Measurements from ENCODE around the gene SLC16A5.
"Not testable (repeated sequence)": the region's sequence is repeated elsewhere in the genome, so short reads cannot be mapped to it uniquely, and the experiment has no call there.

SLC16A5 gene

DNA sequence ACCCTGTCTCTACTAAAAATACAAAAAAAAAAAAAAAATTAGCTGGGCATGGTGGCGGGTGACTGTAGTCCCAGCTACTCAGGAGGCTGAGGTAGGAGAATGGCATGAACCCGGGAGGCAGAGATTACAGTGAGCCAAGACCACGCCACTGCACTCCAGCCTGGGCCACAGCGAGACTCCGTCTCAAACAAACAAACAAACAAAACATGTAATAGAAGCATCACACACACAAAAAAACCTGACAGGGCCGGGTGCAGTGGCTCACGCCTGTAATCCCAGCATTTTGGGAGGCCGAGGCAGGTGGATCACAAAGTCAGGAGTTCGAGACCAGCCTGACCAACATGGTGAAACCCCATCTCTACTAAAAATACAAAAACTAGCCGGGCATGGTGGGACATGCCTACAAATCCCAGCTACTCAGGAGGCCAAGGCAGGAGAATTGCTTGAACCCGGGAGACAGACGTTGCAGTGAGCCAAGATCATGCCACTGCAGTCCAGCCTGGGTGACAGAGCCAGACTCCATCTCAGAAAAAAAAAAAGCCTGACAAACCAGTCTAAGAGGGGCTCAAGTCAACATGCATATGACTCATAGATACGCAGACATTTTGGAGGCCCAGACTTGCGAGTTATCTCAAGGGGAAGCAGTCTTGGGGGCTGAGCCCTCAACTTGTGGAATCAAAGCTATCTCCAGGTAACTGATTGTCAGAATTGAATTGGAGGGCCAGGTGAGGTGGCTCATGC is 46.0 kb downstream of the SLC16A5 start:
- DNase-seq (ENCODE audit: low read depth): not testable (repeated sequence)

DNA sequence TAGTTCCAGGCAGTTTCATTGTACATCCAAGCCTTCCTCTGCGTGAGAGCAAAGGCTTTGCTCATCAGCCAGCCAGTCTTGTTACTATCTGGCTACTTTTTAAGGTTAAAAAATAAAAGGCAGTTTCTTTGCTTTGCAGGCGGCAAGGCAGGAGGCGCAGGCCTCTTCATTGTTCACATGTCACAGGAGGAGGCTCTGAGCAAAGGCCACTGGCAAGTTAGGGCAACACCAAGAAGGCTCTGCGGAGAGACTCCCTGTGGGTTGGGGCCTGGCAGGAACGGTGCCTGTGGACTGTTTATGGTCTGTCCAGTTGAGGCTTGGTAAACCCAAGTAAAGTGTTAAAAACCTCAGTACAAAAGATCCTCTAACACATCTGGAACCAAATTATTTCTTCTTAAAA is 47.7 kb downstream of the SLC16A5 start:
- DNase-seq (ENCODE audit: low read depth): no peak

DNA sequence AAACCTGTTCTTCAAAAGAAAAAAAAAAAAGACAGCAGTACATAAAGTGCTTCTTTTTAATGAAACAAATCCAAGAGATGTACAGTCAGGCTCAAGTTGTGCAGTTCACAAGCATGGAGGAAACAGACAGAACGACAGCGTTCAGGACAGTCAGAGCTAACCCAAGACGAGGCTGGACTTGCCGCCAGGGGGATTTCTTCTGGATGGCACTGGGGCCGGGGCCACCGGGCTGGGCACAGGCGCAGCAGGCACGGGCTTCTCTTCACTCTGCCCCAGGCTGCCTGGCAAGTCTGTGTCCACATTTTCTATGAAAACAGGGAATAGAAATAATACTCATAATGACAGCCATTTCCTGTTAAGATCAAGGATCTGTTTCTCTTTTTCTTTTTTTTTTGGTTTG is 48.2 kb downstream of the SLC16A5 start:
- no peak for DNase-seq (ENCODE audit: low read depth)

DNA sequence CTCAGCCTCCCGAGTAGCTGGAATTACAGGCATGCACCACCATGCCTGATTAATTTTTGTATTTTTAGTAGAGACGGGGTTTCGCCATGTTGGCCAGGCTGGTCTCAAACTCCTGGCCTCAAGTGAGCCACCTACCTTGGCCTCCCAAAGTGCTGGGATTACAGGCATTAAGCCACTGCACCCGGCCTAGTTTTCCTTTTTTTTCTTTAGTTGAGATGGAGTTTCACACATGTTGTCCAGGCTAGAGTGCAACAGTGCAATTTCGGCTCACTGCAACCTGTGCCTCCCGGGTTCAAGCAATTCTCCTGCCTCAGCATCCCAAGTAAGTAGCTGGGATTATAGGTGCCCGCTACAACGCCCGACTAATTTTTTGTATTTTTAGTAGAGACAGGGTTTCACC is 50.0 kb downstream of the SLC16A5 start:
- not testable (repeated sequence) for DNase-seq (ENCODE audit: low read depth)

- no peak for DNase-seq (ENCODE audit: low read depth)
Measured at GRCh38 chr17:75138519-75138918, 50.8 kb downstream of the SLC16A5 start.

DNA sequence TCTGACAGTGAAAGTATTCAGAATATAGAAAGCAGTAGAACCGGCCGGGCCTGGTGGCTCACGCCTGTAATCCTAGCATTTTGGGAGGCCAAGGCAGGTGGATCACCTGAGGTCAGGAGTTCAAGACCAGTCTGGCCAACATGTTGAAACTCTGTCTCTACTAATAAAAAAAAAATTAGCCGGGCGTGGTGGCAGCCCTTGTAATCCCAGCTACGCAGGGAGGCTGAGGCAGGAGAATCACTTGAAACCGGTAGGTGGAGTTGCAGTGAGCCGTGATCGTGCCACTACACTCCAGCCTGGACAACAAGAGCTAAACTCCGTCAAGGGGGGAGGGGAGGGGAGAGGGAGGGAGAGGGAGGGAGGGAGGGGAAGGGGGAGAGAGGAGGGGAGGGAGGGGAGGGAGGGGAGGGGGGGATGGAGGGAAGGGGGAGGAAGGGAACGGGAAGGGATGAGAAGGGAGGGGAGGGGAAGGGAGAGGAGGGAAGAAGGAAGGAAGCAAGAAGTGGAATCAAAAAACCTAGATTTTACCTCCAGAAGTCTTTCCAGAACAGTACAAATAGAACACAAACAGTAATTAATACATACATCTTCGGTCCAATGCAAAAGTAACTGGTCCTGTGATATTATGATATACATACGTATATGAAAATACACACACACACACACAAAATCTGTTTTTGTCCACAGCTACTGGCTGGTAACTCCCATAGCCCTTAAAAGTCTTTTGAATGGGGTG is 54.6 kb downstream of the SLC16A5 start:
- DNase-seq (ENCODE audit: low read depth): no peak

DNA sequence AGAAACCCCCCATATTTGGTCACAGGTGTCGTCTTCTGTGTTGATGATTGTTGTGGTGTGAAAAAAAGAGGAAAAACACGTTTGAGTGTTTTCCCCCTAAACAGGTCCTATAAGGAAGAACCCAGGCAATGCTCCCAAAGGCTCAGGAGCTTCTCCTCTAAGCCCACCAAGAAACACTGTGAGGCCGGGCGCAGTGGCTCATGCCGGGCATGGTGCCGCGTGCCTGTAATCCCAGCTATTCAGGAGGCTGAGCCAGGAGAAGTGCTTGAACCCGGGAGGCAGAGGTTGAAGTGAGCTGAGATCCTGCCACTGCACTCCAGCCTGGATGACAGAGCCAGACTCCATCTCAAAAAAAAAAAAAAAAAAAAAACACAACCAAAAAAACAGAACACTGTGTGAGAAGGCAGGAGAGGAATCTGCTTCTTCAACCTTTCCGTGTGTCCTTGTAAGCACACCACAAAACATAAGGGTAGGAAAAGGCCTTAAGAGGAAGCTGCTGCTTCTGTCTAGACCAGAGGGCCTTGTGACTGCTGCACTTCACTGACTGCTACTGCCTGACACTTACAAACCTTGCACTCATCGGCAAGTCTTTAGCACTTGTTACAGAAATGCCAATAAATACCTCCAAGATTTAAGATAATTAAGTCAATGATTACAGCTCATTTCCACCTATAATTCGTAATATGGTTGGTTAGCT is 57.2 kb downstream of the SLC16A5 start:
- no peak for DNase-seq (ENCODE audit: low read depth)

DNA sequence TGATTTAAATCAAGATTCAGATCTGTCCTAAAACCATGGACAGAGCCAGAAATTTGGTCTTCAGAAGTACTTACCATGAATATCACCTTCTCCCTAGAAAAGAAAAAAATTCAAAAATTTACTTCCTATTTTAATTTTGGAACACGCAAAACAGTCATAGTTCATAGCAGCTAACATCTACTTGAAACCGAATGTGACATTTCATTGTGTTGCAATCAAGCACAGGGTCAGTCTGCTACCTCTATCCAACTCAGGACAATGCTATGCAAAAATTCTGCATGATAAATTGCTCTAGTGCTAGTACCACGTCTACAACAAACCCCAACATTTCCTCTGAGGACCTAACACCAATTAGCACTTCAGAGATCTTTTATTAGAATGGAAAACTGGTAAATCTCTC is 58.8 kb downstream of the SLC16A5 start:
- no peak for DNase-seq (ENCODE audit: low read depth)

DNA sequence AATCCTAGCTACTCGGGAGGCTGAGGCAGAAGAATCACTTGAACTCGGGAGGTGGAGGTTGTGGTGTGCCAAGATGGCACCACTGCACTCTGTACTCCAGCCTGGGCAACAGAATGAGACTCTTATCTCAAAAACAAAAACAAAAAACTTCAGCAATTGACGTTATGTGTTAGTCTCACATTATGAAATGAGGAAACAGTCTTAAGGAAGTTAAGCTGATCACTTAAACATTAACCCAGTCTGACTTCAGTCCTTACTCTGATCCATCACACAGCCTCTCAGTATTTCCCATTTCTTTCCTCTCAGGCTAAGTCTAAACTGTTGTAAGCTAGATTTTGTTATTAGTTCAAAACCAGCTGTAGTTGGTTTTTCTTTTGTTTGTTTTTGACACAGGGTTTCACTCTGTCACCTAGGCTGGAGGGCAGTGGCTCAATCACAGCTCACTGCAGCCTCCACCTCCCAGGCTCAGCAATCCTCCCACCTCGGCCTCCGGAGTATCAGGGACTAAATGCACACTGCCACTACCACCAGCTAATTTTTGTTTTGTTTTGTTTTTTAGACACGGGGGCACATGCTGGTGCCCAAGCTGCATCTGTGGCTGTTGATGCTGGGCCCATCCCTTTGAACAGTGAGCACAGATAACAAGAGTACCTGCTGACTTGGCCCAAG is 60.3 kb downstream of the SLC16A5 start:
- DNase-seq (ENCODE audit: low read depth): no peak

GRCh38 chr17:75151930-75152329 is 64.2 kb downstream of the SLC16A5 start:
- no peak for DNase-seq (ENCODE audit: low read depth)

DNA sequence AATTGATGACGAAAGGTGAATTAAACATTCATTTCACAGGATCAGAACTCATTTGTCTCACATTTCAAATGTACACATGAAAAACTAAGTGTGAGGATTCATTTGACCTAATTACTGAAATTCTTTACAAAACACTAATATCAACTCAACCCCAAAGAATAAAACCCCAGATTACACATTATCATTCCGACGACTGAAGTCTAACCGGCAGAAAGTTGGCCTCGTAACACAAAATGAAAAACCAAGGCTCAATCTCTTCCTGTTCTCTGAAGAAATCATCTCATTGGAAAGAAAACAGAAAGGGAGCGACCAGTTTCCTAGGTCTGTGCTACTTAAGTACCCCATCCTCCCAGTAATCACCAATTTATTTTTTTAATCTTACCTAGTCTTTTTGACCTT is 64.8 kb downstream of the SLC16A5 start:
- no peak for DNase-seq (ENCODE audit: low read depth)

DNA sequence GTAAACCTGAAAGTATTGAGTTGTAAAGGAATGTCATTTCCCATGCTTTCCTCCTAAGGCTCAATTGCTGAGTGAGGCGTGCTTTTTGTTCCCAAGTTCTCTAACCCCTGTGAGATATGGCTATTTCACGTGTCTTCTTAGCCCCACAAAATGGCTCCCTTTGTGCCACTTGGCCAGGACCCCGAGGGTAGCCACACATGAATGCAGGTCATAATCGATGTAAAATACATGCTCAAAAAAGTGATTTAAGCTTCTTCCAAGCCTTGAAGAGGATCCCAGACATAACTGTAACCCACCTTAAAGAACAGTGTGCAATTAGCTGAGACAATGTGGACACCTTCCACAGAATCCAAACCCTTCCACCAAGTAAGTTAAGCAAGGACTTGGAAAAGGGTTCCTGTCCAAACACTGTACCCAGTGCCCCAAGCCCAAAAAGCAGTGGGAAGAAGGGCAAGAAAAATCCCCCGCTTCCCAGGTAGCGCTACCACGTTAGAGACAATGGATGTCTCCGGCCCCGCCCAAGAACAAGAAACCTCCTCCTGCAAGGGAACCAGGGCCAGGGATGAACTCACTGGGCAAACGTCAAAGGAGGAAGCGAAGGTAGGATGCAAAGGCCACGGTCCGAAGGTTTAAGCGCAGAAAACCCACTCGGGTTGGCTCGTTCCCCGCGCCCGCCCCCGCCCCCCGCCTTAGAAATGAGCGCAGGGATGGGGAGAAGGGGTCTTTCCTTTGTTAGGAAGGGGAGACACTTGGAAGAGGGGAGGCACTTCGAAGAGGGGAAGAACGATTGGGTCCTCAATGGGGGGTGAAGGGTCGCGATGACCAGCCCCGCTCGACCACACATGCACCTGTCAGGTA is 65.4 kb downstream of the SLC16A5 start:
- no peak for DNase-seq (ENCODE audit: low read depth)

DNA sequence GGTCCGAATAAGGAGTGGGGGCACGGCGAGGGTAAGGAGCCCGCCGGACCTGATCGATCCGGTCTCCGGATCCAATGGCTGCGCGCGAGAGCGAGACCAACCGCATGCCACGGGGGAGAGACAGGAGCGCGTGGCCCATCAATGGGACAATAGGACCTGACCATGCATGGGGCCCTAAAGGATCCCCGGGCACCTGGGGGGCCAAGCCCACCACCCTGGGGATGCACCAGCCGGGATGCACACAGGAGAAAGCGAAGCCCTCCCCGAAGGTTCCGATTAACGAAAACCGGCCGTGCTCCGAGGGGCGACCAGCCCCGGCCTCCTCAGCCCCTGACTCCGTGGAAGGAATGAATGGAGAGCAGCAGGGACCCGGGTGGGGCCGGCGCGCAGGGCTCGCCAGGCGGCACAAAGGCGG is 66.0 kb downstream of the SLC16A5 start:
- no peak for DNase-seq (ENCODE audit: low read depth)

GRCh38 chr17:75154195-75155106 is 66.7 kb downstream of the SLC16A5 start, which contains the start of gene JPT1:
JPT1 (minus strand) TSS chr17:75154512; CDS start chr17:75154397, 115 bp downstream.
- peak; percentile 96 for DNase-seq (ENCODE audit: low read depth)

DNA sequence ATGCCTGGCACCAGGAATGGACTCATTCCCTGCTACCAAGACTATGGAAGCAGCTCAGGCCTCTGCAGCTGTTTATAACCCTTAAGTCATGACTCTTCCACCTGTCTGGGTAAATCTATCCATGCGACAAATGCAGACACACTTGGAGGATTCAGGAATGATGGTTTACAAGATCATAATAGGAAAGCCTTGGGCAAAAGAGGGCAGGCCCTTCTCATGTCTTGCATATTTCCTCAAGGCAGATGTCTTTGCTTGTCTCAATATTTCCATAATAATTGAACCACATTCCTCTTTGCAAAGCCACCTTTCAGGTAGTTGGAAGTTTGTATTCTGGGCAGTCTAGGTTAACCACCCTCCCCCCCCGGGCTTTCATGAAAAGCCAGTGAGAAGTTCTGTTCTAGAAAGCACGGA is 67.4 kb downstream of the SLC16A5 start:
- DNase-seq (ENCODE audit: low read depth): no peak

Measured in activated T-helper 1 cell treated with Interleukin-2 at 50 U/mL for 16 hours (primary cell).